Measurements from ENCODE around the gene CBS. TPM values are rescaled to one million over a fixed set of nuclear protein-coding genes. Genes with fewer than 3 reads are reported as not detected.
"Not testable (repeated sequence)": the region's sequence is repeated elsewhere in the genome, so short reads cannot be mapped to it uniquely, and the experiment has no call there.

The CBS gene
- total and polyA plus RNA-seq, 8 donors, result 2.0 to 25.1 (median 17.4) TPM

- intact Hi-C loops (cut with DNase I; ENCODE audit: low total_unique reads); H3K27ac ChIP-seq; H3K36me3 ChIP-seq; DNase-seq; H3K9me3 ChIP-seq; H3K4me1 ChIP-seq; H3K27me3 ChIP-seq; H3K4me3 ChIP-seq: not testable (repeated sequence)
- no CpG with 5 or more reads among the region's 16 CpGs for WGBS, 5 donors
Observed at GRCh38 chr21:43091979-43092614, 16.5 kb upstream of the CBS start.

- H3K9me3 ChIP-seq; DNase-seq; H3K4me1 ChIP-seq; H3K36me3 ChIP-seq; intact Hi-C loops (cut with DNase I; ENCODE audit: low total_unique reads); H3K27ac ChIP-seq; H3K4me3 ChIP-seq; H3K27me3 ChIP-seq: not testable (repeated sequence)
- WGBS, 5 donors, result 78 to 100% methylated on average over 1 to 2 of the region's 3 CpGs; no CpG with 5 or more reads in 3 of the 5 donors
Observed at GRCh38 chr21:43090947-43091346, 15.3 kb upstream of the CBS start.

GRCh38 chr21:43089463-43089862 lies 13.8 kb upstream of the CBS start:
- H3K9me3 ChIP-seq; H3K4me1 ChIP-seq; H3K27ac ChIP-seq; H3K36me3 ChIP-seq; intact Hi-C loops (cut with DNase I; ENCODE audit: low total_unique reads); H3K27me3 ChIP-seq; DNase-seq; H3K4me3 ChIP-seq: not testable (repeated sequence)
- no CpG with 5 or more reads among the region's 17 CpGs for WGBS, 5 donors

- intact Hi-C loops (cut with DNase I; ENCODE audit: low total_unique reads); H3K4me1 ChIP-seq; H3K27ac ChIP-seq; H3K9me3 ChIP-seq; H3K36me3 ChIP-seq; H3K4me3 ChIP-seq; DNase-seq; H3K27me3 ChIP-seq: not testable (repeated sequence)
- WGBS, 5 donors, result no CpG with 5 or more reads among the region's 24 CpGs
Observed at GRCh38 chr21:43082587-43083300, 7.1 kb upstream of the CBS start.

- H3K9me3 ChIP-seq; H3K36me3 ChIP-seq; H3K27me3 ChIP-seq; intact Hi-C loops (cut with DNase I; ENCODE audit: low total_unique reads); H3K4me3 ChIP-seq; H3K4me1 ChIP-seq; DNase-seq; H3K27ac ChIP-seq: not testable (repeated sequence)
- WGBS, 5 donors, result 9 to 52% (median 19%) methylated on average over 3 to 13 of the region's 28 CpGs; no CpG with 5 or more reads in 1 of the 5 donors
Observed at GRCh38 chr21:43076643-43077042, 1.0 kb upstream of the CBS start.

GRCh38 chr21:43076023-43076637 lies 495 bp upstream of the CBS start:
- H3K4me3 ChIP-seq; H3K4me1 ChIP-seq; DNase-seq; H3K9me3 ChIP-seq; H3K27me3 ChIP-seq; intact Hi-C loops (cut with DNase I; ENCODE audit: low total_unique reads); H3K27ac ChIP-seq; H3K36me3 ChIP-seq: not testable (repeated sequence)
- no CpG with 5 or more reads among the region's 77 CpGs for WGBS, 5 donors

- H3K36me3 ChIP-seq; H3K9me3 ChIP-seq; intact Hi-C loops (cut with DNase I; ENCODE audit: low total_unique reads); H3K27me3 ChIP-seq; H3K4me1 ChIP-seq; H3K4me3 ChIP-seq; DNase-seq; H3K27ac ChIP-seq: not testable (repeated sequence)
- WGBS, 5 donors, result no CpG with 5 or more reads among the region's 74 CpGs
Observed at GRCh38 chr21:43074401-43075169, 1.1 kb downstream of the CBS start.

GRCh38 chr21:43072742-43073141 lies 2.9 kb downstream of the CBS start:
- H3K4me1 ChIP-seq; H3K4me3 ChIP-seq; H3K27ac ChIP-seq; H3K27me3 ChIP-seq; intact Hi-C loops (cut with DNase I; ENCODE audit: low total_unique reads); H3K36me3 ChIP-seq; H3K9me3 ChIP-seq; DNase-seq: not testable (repeated sequence)
- no CpG with 5 or more reads among the region's 11 CpGs for WGBS, 5 donors

- H3K4me1 ChIP-seq; H3K27me3 ChIP-seq; H3K9me3 ChIP-seq; H3K27ac ChIP-seq; DNase-seq; H3K36me3 ChIP-seq; H3K4me3 ChIP-seq; intact Hi-C loops (cut with DNase I; ENCODE audit: low total_unique reads): not testable (repeated sequence)
- no CpG with 5 or more reads among the region's 10 CpGs for WGBS, 5 donors
Observed at GRCh38 chr21:43069682-43070081, 6.0 kb downstream of the CBS start.

GRCh38 chr21:43068065-43068464 lies 7.6 kb downstream of the CBS start:
- H3K4me3 ChIP-seq; intact Hi-C loops (cut with DNase I; ENCODE audit: low total_unique reads); H3K36me3 ChIP-seq; H3K27ac ChIP-seq; H3K4me1 ChIP-seq; H3K9me3 ChIP-seq; DNase-seq; H3K27me3 ChIP-seq: not testable (repeated sequence)
- 39 to 60% (median 49%) methylated on average over 1 to 4 of the region's 12 CpGs; no CpG with 5 or more reads in 1 of the 5 donors for WGBS, 5 donors

GRCh38 chr21:43066690-43067089 lies 8.9 kb downstream of the CBS start:
- DNase-seq; H3K27me3 ChIP-seq; H3K4me1 ChIP-seq; H3K27ac ChIP-seq; H3K4me3 ChIP-seq; intact Hi-C loops (cut with DNase I; ENCODE audit: low total_unique reads); H3K9me3 ChIP-seq; H3K36me3 ChIP-seq: not testable (repeated sequence)
- 86 to 100% (median 92%) methylated on average over 1 to 8 of the region's 12 CpGs for WGBS, 5 donors

Measured in stomach (tissue), 9 donors.